ENCODE results near the gene HES5.

The HES5 gene

GRCh38 chr1:2515763-2516080 lies 14.3 kb downstream of the HES5 start:
- H3K4me3 ChIP-seq (ENCODE audit: low read depth, low read length), result no peak overlapping the region
- TF ChIP-seq CTCF (IDR thresholded peaks at IDR 0.05; ENCODE audit: low read depth, low read length), result no peak

- TF ChIP-seq CTCF (IDR thresholded peaks at IDR 0.05; ENCODE audit: low read depth, low read length), result 0 out of 2 replicates have a peak, but pooled peaks have one; percentile 13
- H3K4me3 ChIP-seq (ENCODE audit: low read depth, low read length), result no peak overlapping the region
These were observed 14.9 kb downstream of the HES5 start for GRCh38 chr1:2514863-2515762.

GRCh38 chr1:2513939-2514652 lies 16.0 kb downstream of the HES5 start:
- H3K4me3 ChIP-seq (ENCODE audit: low read depth, low read length), result no peak overlapping the region
- TF ChIP-seq CTCF (IDR thresholded peaks at IDR 0.05; ENCODE audit: low read depth, low read length), result no peak

- no peak for TF ChIP-seq CTCF (IDR thresholded peaks at IDR 0.05; ENCODE audit: low read depth, low read length)
- H3K4me3 ChIP-seq (ENCODE audit: low read depth, low read length), result no peak overlapping the region
These were observed 17.1 kb downstream of the HES5 start for GRCh38 chr1:2512862-2513421.

- TF ChIP-seq CTCF (IDR thresholded peaks at IDR 0.05; ENCODE audit: low read depth, low read length), result no peak
- no peak overlapping the region for H3K4me3 ChIP-seq (ENCODE audit: low read depth, low read length)
These were observed 19.5 kb downstream of the HES5 start for GRCh38 chr1:2510366-2511155.

GRCh38 chr1:2509589-2509988 lies 20.5 kb downstream of the HES5 start:
- no peak overlapping the region for H3K4me3 ChIP-seq (ENCODE audit: low read depth, low read length)
- TF ChIP-seq CTCF (IDR thresholded peaks at IDR 0.05; ENCODE audit: low read depth, low read length), result no peak

All from WI38 (cell line).